ENCODE results near the gene NME4.

NME4 gene

DNA sequence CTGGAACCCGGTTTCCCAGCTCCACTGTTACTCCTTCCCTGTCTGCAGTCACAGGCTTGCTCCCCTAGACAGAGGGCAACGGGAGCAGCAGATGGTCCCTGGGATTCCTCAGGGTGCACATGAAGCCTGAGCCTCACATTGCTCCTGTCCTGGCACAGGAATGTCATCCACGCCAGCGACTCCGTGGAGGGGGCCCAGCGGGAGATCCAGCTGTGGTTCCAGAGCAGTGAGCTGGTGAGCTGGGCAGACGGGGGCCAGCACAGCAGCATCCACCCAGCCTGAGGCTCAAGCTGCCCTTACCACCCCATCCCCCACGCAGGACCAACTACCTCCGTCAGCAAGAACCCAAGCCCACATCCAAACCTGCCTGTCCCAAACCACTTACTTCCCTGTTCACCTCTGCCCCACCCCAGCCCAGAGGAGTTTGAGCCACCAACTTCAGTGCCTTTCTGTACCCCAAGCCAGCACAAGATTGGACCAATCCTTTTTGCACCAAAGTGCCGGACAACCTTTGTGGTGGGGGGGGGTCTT lies 3.1 kb downstream of the NME4 start:
- POLR2A ChIA-PET: interaction anchor here (0.7 to 1.1 kb wide), 3 partner anchors 27 to 284 kb away, joined by 3 to 5 read pairs (median 3); partner anchors contain the start of genes CAPN15 and JMJD8
- TF ChIP-seq BCL11A (tag by site-specific recombination; IDR thresholded peaks at IDR 0.05; ENCODE audit: low read depth) (peak; percentile 20; the same call in 1 of the 2 replicates), ZBTB48 (tag by site-specific recombination; IDR thresholded peaks at IDR 0.05) (peak; percentile 67; the same call in 1 of the 2 replicates), ZNF211 (tag by site-specific recombination; IDR thresholded peaks at IDR 0.05; ENCODE audit: low read depth) (no peak), ZNF600 (tag by site-specific recombination; IDR thresholded peaks at IDR 0.05) (peak; percentile 92), ZNF239 (tag by site-specific recombination; IDR thresholded peaks at IDR 0.05) (no peak), GLIS1 (tag by site-specific recombination; IDR thresholded peaks at IDR 0.05) (peak; percentile 44), ZNF16 (tag by site-specific recombination; IDR thresholded peaks at IDR 0.05; ENCODE audit: low read depth) (0 out of 2 replicates have a peak, but pooled peaks have one; percentile 9), BCL11B (tag by site-specific recombination; IDR thresholded peaks at IDR 0.05; ENCODE audit: low read depth) (peak; percentile 65; the same call in 1 of the 2 replicates), ZNF169 (tag by site-specific recombination; IDR thresholded peaks at IDR 0.05) (no peak), ZIC2 (tag by site-specific recombination; IDR thresholded peaks at IDR 0.05) (peak; percentile 57), IKZF3 (tag by site-specific recombination; IDR thresholded peaks at IDR 0.05) (peak; percentile 48; the same call in 1 of the 2 replicates), ZBTB17 (tag by site-specific recombination; IDR thresholded peaks at IDR 0.05) (peak; percentile 64), ZNF426 (tag by site-specific recombination; IDR thresholded peaks at IDR 0.05) (no peak)
- TF ChIP-seq, protein P1, sequence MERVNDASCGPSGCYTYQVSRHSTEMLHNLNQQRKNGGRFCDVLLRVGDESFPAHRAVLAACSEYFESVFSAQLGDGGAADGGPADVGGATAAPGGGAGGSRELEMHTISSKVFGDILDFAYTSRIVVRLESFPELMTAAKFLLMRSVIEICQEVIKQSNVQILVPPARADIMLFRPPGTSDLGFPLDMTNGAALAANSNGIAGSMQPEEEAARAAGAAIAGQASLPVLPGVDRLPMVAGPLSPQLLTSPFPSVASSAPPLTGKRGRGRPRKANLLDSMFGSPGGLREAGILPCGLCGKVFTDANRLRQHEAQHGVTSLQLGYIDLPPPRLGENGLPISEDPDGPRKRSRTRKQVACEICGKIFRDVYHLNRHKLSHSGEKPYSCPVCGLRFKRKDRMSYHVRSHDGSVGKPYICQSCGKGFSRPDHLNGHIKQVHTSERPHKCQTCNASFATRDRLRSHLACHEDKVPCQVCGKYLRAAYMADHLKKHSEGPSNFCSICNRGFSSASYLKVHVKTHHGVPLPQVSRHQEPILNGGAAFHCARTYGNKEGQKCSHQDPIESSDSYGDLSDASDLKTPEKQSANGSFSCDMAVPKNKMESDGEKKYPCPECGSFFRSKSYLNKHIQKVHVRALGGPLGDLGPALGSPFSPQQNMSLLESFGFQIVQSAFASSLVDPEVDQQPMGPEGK (tag by site-specific recombination; IDR thresholded peaks at IDR 0.05): peak; percentile 62; the same call in 1 of the 2 replicates
- TF ChIP-seq, protein P2, sequence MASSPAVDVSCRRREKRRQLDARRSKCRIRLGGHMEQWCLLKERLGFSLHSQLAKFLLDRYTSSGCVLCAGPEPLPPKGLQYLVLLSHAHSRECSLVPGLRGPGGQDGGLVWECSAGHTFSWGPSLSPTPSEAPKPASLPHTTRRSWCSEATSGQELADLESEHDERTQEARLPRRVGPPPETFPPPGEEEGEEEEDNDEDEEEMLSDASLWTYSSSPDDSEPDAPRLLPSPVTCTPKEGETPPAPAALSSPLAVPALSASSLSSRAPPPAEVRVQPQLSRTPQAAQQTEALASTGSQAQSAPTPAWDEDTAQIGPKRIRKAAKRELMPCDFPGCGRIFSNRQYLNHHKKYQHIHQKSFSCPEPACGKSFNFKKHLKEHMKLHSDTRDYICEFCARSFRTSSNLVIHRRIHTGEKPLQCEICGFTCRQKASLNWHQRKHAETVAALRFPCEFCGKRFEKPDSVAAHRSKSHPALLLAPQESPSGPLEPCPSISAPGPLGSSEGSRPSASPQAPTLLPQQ (tag by site-specific recombination; IDR thresholded peaks at IDR 0.05): 0 out of 2 replicates have a peak, but pooled peaks have one; percentile 14
- TF ChIP-seq, protein P3, sequence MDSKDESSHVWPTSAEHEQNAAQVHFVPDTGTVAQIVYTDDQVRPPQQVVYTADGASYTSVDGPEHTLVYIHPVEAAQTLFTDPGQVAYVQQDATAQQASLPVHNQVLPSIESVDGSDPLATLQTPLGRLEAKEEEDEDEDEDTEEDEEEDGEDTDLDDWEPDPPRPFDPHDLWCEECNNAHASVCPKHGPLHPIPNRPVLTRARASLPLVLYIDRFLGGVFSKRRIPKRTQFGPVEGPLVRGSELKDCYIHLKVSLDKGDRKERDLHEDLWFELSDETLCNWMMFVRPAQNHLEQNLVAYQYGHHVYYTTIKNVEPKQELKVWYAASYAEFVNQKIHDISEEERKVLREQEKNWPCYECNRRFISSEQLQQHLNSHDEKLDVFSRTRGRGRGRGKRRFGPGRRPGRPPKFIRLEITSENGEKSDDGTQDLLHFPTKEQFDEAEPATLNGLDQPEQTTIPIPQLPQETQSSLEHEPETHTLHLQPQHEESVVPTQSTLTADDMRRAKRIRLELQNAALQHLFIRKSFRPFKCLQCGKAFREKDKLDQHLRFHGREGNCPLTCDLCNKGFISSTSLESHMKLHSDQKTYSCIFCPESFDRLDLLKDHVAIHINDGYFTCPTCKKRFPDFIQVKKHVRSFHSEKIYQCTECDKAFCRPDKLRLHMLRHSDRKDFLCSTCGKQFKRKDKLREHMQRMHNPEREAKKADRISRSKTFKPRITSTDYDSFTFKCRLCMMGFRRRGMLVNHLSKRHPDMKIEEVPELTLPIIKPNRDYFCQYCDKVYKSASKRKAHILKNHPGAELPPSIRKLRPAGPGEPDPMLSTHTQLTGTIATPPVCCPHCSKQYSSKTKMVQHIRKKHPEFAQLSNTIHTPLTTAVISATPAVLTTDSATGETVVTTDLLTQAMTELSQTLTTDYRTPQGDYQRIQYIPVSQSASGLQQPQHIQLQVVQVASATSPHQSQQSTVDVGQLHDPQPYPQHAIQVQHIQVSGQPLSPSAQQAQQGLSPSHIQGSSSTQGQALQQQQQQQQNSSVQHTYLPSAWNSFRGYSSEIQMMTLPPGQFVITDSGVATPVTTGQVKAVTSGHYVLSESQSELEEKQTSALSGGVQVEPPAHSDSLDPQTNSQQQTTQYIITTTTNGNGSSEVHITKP (tag by site-specific recombination; IDR thresholded peaks at IDR 0.05): peak; percentile 68
- TF ChIP-seq, protein P4, sequence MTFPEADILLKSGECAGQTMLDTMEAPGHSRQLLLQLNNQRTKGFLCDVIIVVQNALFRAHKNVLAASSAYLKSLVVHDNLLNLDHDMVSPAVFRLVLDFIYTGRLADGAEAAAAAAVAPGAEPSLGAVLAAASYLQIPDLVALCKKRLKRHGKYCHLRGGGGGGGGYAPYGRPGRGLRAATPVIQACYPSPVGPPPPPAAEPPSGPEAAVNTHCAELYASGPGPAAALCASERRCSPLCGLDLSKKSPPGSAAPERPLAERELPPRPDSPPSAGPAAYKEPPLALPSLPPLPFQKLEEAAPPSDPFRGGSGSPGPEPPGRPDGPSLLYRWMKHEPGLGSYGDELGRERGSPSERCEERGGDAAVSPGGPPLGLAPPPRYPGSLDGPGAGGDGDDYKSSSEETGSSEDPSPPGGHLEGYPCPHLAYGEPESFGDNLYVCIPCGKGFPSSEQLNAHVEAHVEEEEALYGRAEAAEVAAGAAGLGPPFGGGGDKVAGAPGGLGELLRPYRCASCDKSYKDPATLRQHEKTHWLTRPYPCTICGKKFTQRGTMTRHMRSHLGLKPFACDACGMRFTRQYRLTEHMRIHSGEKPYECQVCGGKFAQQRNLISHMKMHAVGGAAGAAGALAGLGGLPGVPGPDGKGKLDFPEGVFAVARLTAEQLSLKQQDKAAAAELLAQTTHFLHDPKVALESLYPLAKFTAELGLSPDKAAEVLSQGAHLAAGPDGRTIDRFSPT (tag by site-specific recombination; IDR thresholded peaks at IDR 0.05): peak; percentile 61; the same call in 1 of the 2 replicates
- TF ChIP-seq, protein P5, sequence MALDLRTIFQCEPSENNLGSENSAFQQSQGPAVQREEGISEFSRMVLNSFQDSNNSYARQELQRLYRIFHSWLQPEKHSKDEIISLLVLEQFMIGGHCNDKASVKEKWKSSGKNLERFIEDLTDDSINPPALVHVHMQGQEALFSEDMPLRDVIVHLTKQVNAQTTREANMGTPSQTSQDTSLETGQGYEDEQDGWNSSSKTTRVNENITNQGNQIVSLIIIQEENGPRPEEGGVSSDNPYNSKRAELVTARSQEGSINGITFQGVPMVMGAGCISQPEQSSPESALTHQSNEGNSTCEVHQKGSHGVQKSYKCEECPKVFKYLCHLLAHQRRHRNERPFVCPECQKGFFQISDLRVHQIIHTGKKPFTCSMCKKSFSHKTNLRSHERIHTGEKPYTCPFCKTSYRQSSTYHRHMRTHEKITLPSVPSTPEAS (tag by site-specific recombination; IDR thresholded peaks at IDR 0.05): no peak
- TF ChIP-seq, protein P6, sequence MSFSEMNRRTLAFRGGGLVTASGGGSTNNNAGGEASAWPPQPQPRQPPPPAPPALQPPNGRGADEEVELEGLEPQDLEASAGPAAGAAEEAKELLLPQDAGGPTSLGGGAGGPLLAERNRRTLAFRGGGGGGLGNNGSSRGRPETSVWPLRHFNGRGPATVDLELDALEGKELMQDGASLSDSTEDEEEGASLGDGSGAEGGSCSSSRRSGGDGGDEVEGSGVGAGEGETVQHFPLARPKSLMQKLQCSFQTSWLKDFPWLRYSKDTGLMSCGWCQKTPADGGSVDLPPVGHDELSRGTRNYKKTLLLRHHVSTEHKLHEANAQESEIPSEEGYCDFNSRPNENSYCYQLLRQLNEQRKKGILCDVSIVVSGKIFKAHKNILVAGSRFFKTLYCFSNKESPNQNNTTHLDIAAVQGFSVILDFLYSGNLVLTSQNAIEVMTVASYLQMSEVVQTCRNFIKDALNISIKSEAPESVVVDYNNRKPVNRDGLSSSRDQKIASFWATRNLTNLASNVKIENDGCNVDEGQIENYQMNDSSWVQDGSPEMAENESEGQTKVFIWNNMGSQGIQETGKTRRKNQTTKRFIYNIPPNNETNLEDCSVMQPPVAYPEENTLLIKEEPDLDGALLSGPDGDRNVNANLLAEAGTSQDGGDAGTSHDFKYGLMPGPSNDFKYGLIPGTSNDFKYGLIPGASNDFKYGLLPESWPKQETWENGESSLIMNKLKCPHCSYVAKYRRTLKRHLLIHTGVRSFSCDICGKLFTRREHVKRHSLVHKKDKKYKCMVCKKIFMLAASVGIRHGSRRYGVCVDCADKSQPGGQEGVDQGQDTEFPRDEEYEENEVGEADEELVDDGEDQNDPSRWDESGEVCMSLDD (tag by site-specific recombination; IDR thresholded peaks at IDR 0.05): 0 out of 2 replicates have a peak, but pooled peaks have one; percentile 6
- TF ChIP-seq, protein P7, sequence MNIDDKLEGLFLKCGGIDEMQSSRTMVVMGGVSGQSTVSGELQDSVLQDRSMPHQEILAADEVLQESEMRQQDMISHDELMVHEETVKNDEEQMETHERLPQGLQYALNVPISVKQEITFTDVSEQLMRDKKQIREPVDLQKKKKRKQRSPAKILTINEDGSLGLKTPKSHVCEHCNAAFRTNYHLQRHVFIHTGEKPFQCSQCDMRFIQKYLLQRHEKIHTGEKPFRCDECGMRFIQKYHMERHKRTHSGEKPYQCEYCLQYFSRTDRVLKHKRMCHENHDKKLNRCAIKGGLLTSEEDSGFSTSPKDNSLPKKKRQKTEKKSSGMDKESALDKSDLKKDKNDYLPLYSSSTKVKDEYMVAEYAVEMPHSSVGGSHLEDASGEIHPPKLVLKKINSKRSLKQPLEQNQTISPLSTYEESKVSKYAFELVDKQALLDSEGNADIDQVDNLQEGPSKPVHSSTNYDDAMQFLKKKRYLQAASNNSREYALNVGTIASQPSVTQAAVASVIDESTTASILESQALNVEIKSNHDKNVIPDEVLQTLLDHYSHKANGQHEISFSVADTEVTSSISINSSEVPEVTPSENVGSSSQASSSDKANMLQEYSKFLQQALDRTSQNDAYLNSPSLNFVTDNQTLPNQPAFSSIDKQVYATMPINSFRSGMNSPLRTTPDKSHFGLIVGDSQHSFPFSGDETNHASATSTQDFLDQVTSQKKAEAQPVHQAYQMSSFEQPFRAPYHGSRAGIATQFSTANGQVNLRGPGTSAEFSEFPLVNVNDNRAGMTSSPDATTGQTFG (tag by site-specific recombination; IDR thresholded peaks at IDR 0.05; ENCODE audit: borderline replicate concordance): no peak

More for the DNA sequence above, 3.1 kb downstream of the NME4 start:
- no peaks in the 10 kb centered on the region for H3K4me1 ChIP-seq (ENCODE audit: control insufficient read depth, insufficient read depth, low read length)
- no peak overlapping the region for H3K4me3 ChIP-seq (ENCODE audit: low read depth, low read length)
- CTCF ChIA-PET: interaction anchor here (0.6 to 1.3 kb wide), 5 partner anchors 8 to 186 kb away, joined by 3 to 5 read pairs (median 4); no protein-coding TSS in a partner anchor
- H3K36me3 ChIP-seq (ENCODE audit: control insufficient read depth in 2 of 2, insufficient read depth in 1 of 2, low read length in 2 of 2): peaks cover 0 to 27% of the 10 kb centered on the region in 2 experiments; a peak in 2 of 3 replicates
- no peaks in the 10 kb centered on the region for H3K9me3 ChIP-seq (ENCODE audit: control insufficient read depth, insufficient read depth, low read depth, low read length)
- H3K27ac ChIP-seq (ENCODE audit: extremely low read depth, low read depth, low read length): peak overlapping the region; percentile 90; the same call in 1 of the 2 replicates
